Measurements from ENCODE around the gene G6PC2.

G6PC2 gene

DNA sequence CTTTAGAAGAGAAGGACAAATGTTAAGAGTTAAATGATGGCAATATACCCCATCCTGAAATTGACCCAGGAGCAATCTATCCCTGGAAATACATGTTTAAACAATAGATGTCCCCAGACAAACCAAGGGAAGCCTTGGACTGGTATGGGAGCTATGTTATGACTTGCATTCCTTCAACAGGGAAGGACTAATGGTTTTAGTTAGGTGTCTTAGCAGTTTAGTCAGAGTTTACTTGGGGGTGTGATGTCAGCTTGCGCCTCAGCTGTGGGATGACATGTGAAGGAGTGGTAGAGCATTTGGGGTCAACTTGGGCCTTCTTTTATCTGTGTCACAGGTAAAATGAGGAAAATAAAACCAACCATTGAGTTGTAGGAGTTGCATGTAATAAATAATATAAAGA, 47.6 kb upstream of the G6PC2 start:
- H3K79me2 ChIP-seq (ENCODE audit: insufficient read depth, low read length) = no peaks in the 10 kb centered on the region
- H3K27me3 ChIP-seq (ENCODE audit: insufficient read depth, low read length) = no peaks in the 10 kb centered on the region
- H2AFZ ChIP-seq (ENCODE audit: low read length) = no peak overlapping the region
- H3K4me3 ChIP-seq (ENCODE audit: low read depth, low read length, poor library complexity, severe bottlenecking) = no peak overlapping the region
- no peak overlapping the region for H3K27ac ChIP-seq (ENCODE audit: low read depth, low read length, poor library complexity, severe bottlenecking)
- no peak overlapping the region for H3K4me2 ChIP-seq (ENCODE audit: low read length)
- H3K36me3 ChIP-seq (ENCODE audit: insufficient read depth, low read length) = no peaks in the 10 kb centered on the region; the same call in 1 of the 2 replicates
- H3K9ac ChIP-seq (ENCODE audit: low read length) = no peak overlapping the region
- H3K9me3 ChIP-seq (ENCODE audit: low read length) = no peaks in the 10 kb centered on the region
- no peaks in the 10 kb centered on the region for H3F3A ChIP-seq (ENCODE audit: insufficient read depth, low read length)
- TF ChIP-seq, protein P1, sequence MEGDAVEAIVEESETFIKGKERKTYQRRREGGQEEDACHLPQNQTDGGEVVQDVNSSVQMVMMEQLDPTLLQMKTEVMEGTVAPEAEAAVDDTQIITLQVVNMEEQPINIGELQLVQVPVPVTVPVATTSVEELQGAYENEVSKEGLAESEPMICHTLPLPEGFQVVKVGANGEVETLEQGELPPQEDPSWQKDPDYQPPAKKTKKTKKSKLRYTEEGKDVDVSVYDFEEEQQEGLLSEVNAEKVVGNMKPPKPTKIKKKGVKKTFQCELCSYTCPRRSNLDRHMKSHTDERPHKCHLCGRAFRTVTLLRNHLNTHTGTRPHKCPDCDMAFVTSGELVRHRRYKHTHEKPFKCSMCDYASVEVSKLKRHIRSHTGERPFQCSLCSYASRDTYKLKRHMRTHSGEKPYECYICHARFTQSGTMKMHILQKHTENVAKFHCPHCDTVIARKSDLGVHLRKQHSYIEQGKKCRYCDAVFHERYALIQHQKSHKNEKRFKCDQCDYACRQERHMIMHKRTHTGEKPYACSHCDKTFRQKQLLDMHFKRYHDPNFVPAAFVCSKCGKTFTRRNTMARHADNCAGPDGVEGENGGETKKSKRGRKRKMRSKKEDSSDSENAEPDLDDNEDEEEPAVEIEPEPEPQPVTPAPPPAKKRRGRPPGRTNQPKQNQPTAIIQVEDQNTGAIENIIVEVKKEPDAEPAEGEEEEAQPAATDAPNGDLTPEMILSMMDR (IDR thresholded peaks at IDR 0.05; ENCODE audit: low read length) = no peak
- TF ChIP-seq EZH2 (IDR thresholded peaks at IDR 0.05; ENCODE audit: borderline replicate concordance, low read length) = no peak
- no peaks in the 10 kb centered on the region for H3K9me2 ChIP-seq (ENCODE audit: low read depth, low read length)
- no peaks in the 10 kb centered on the region for H4K20me1 ChIP-seq (ENCODE audit: insufficient read depth, low read length)
- no peaks in the 10 kb centered on the region for H3K4me1 ChIP-seq (ENCODE audit: insufficient read depth, low read length, severe bottlenecking)

DNA sequence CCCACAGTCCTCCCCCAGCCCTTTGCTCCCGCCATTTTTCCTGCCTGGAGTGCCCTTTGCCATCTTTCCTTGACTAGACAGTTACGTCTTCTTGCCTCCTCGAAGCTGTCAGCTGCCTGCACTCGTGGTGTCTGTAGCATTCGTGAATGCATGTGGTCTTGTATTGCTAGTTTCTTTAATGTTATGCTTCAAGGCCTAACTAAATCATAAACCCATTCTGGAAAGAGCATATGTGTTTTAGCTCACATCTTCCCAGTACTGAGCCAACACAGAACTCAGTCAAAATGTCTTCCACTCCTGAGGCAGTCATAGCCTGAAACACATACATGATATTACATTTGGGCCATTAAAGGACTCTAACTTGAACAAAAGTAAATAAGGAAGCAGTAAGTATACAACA, 46.4 kb upstream of the G6PC2 start:
- H3K9me2 ChIP-seq (ENCODE audit: low read depth, low read length) = no peaks in the 10 kb centered on the region
- no peak for TF ChIP-seq EZH2 (IDR thresholded peaks at IDR 0.05; ENCODE audit: borderline replicate concordance, low read length)
- TF ChIP-seq, protein P1 (IDR thresholded peaks at IDR 0.05; ENCODE audit: low read length) = no peak
- no peak overlapping the region for H3K4me3 ChIP-seq (ENCODE audit: low read depth, low read length, poor library complexity, severe bottlenecking)
- no peaks in the 10 kb centered on the region for H3F3A ChIP-seq (ENCODE audit: insufficient read depth, low read length)
- no peak overlapping the region for H2AFZ ChIP-seq (ENCODE audit: low read length)
- H3K79me2 ChIP-seq (ENCODE audit: insufficient read depth, low read length) = no peaks in the 10 kb centered on the region
- no peak overlapping the region for H3K4me2 ChIP-seq (ENCODE audit: low read length)
- no peak overlapping the region for H3K27ac ChIP-seq (ENCODE audit: low read depth, low read length, poor library complexity, severe bottlenecking)
- no peaks in the 10 kb centered on the region for H3K4me1 ChIP-seq (ENCODE audit: insufficient read depth, low read length, severe bottlenecking)
- no peaks in the 10 kb centered on the region for H4K20me1 ChIP-seq (ENCODE audit: insufficient read depth, low read length)
- H3K36me3 ChIP-seq (ENCODE audit: insufficient read depth, low read length) = no peaks in the 10 kb centered on the region; the same call in 1 of the 2 replicates
- no peaks in the 10 kb centered on the region for H3K27me3 ChIP-seq (ENCODE audit: insufficient read depth, low read length)
- no peak overlapping the region for H3K9ac ChIP-seq (ENCODE audit: low read length)
- H3K9me3 ChIP-seq (ENCODE audit: low read length) = no peaks in the 10 kb centered on the region

DNA sequence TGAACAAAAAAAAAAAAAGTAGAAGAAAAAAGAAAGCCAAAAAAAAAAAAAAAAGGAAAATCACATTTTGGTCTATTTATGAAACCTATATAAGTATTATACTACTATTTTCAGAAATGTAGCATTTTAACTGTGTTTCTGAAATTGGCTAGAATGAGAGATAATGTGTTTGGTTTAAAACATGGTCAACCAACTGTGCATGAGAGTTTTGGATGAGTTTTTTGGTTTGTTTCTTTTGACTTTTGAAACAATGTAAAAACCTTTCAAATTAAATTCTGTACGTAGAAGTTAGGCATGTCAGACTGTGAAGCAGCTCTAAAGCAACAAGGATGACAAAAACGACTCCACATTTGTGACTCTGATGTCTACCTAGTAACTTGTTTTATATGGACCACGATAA, 45.5 kb upstream of the G6PC2 start:
- Histone ChIP-seq H3K79me2 (ENCODE audit: insufficient read depth, low read length) (no peaks in the 10 kb centered on the region), H3K4me1 (ENCODE audit: insufficient read depth, low read length, severe bottlenecking) (no peaks in the 10 kb centered on the region), H3K4me2 (ENCODE audit: low read length) (no peak overlapping the region), H3K4me3 (ENCODE audit: low read depth, low read length, poor library complexity, severe bottlenecking) (no peak overlapping the region), H3F3A (ENCODE audit: insufficient read depth, low read length) (no peaks in the 10 kb centered on the region), H4K20me1 (ENCODE audit: insufficient read depth, low read length) (no peaks in the 10 kb centered on the region), H3K27me3 (ENCODE audit: insufficient read depth, low read length) (no peaks in the 10 kb centered on the region), H3K36me3 (ENCODE audit: insufficient read depth, low read length) (no peaks in the 10 kb centered on the region; the same call in 1 of the 2 replicates), H3K27ac (ENCODE audit: low read depth, low read length, poor library complexity, severe bottlenecking) (no peak overlapping the region), H3K9me3 (ENCODE audit: low read length) (no peaks in the 10 kb centered on the region), H3K9ac (ENCODE audit: low read length) (no peak overlapping the region), H2AFZ (ENCODE audit: low read length) (no peak overlapping the region), H3K9me2 (ENCODE audit: low read depth, low read length) (no peaks in the 10 kb centered on the region)
- TF ChIP-seq, protein P1 (IDR thresholded peaks at IDR 0.05; ENCODE audit: low read length) = no peak
- TF ChIP-seq EZH2 (IDR thresholded peaks at IDR 0.05; ENCODE audit: borderline replicate concordance, low read length) = no peak

Measured in OCI-LY1 (cell line).